Effector CD4-positive, alpha-beta T cell (primary cell): ENCODE data around the gene UBXN10.

Experiments
- DNase-seq: peaks from one replicate; pipeline ENCODE4 v3.0.0-alpha.2; 2020

Gene UBXN10

DNA sequence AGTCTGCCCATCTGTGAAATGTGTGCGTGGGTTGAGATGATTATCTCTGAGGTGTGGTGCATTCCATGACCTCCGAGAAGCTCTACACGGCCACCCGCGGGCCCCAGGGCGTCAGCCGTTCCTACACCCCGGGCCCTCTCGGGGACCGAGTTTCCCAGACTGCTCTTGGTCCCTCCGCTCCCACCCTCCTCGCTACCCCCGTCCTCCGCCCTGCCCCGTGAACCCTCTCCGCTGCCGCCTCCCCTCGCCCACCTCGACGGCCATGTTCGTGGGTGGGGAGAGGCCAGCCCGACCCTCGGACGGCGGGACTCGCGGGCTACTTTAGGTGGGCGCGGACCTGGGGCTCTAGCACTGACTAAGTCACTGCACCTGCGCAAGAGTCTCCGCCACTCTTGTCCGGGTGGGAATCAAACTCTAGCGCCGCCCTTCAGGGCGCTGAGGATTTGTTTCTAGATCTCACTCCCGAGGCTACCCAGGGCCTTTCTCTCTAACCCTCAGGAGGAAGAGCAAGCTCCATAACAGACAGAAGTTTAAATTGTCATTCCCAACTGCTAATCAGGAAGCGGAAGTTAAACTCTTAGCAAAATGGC, 57.1 kb downstream of the UBXN10 start:
- DNase-seq: no peak
